SK-N-SH (cell line): ENCODE data around the gene TBXT. TPM values are rescaled to one million over a fixed set of nuclear protein-coding genes. Genes with fewer than 3 reads are reported as not detected.

Source experiments
- CTCF ChIA-PET: fragments of 300-600, 350-600 bp; formaldehyde crosslinking; extraction: SDS; loops from one replicate; lab custom pipeline; 2021; lab: Yijun Ruan, JAX
- POLR2A ChIA-PET: fragments of 350-600 bp; sonication (Branson Sonifier 250); formaldehyde crosslinking; extraction: SDS; loops from one replicate; lab custom pipeline; 2020; ENCODE audit warnings: antibody characterized with exemption, inconsistent platforms; lab: Yijun Ruan, JAX
- DNase-seq: peaks from one replicate; pipeline ENCODE4 v3.0.0; 2012
- H2AFZ ChIP-seq: fragments of 200-600 bp; sonication (generic); 2 replicates; pipeline ENCODE4 v1.8.1; 2016; ENCODE audit warnings: antibody characterized with exemption, mild to moderate bottlenecking, low read depth
- H3F3A ChIP-seq: fragments of 200-600 bp; sonication (generic); replicated peaks from 2 replicates; pipeline ENCODE3; 2016; ENCODE audit warnings: antibody characterized with exemption, mild to moderate bottlenecking; ENCODE audit not compliant: insufficient read depth
- H3K27ac ChIP-seq, 2 experiments: fragments of 200-500 bp in 1 of 2; fragments of 200-600 bp in 1 of 2; sonication (Bioruptor generic) in 1 of 2; sonication (generic), shearing (Covaris generic) in 1 of 2; 2 replicates each; pipeline versions ENCODE4 v1.5.1 to v1.6.1; 2014 to 2016; ENCODE audit warnings: low read depth in 2 of 2, inconsistent platforms in 1 of 2, low read length in 1 of 2, mild to moderate bottlenecking in 1 of 2, mixed read lengths in 1 of 2
- H3K27me3 ChIP-seq: fragments of 200-600 bp; sonication (generic), shearing (Covaris generic); 2 replicates; pipeline ENCODE4 v1.6.1; 2016; ENCODE audit warnings: mixed run types; ENCODE audit not compliant: insufficient read depth
- H3K36me3 ChIP-seq, 2 experiments: fragments of 200-500 bp in 1 of 2; fragments of 200-600 bp in 1 of 2; sonication (Bioruptor generic) in 1 of 2; sonication (generic) in 1 of 2; replicated peaks in 1 of 2; 2 replicates each; pipeline versions ENCODE3 to v1.5.1; 2014 to 2016; ENCODE audit warnings: low read length in 1 of 2, mild to moderate bottlenecking in 1 of 2; ENCODE audit not compliant: insufficient read depth in 2 of 2, control insufficient read depth in 1 of 2
- H3K4me1 ChIP-seq, 2 experiments: fragments of 200-500 bp in 1 of 2; fragments of 200-600 bp in 1 of 2; sonication (Bioruptor generic) in 1 of 2; sonication (generic), shearing (Covaris generic) in 1 of 2; 2 replicates each; pipeline versions ENCODE4 v1.5.1 to v1.6.1; 2014 to 2016; ENCODE audit warnings: low read depth in 1 of 2, low read length in 1 of 2, mixed run types in 1 of 2; ENCODE audit not compliant: insufficient read depth in 2 of 2, control insufficient read depth in 1 of 2
- H3K4me2 ChIP-seq: fragments of 200-600 bp; sonication (generic), shearing (Covaris generic); 2 replicates; pipeline ENCODE4 v1.6.1; 2017; ENCODE audit warnings: mixed run types
- H3K4me3 ChIP-seq, 2 experiments: fragments of 200-500 bp in 1 of 2; fragments of 200-600 bp in 1 of 2; sonication (Bioruptor generic) in 1 of 2; sonication (generic), shearing (Covaris generic) in 1 of 2; 2 replicates each; pipeline versions ENCODE4 v1.5.1 to v1.8.1; 2014 to 2016; ENCODE audit warnings: low read depth in 2 of 2, inconsistent platforms in 1 of 2, low read length in 1 of 2, mild to moderate bottlenecking in 1 of 2, mixed read lengths in 1 of 2, moderate library complexity in 1 of 2
- H3K79me2 ChIP-seq: fragments of 200-600 bp; sonication (generic); 2 replicates; pipeline ENCODE4 v1.8.1; 2017; ENCODE audit warnings: mild to moderate bottlenecking; ENCODE audit not compliant: insufficient read depth
- H3K9ac ChIP-seq: fragments of 200-600 bp; sonication (generic); 2 replicates; pipeline ENCODE4 v1.6.1; 2017; ENCODE audit warnings: mixed run types
- H3K9me2 ChIP-seq: fragments of 200-600 bp; sonication (generic); 2 replicates; pipeline ENCODE4 v1.6.1; 2017; ENCODE audit warnings: mixed run types
- H3K9me3 ChIP-seq: fragments of 200-600 bp; sonication (generic); 2 replicates; pipeline ENCODE4 v1.6.1; 2017; ENCODE audit warnings: mixed run types, mild to moderate bottlenecking, moderate library complexity
- H4K20me1 ChIP-seq: fragments of 200-600 bp; sonication (generic); 2 replicates; pipeline ENCODE4 v1.6.1; 2017; ENCODE audit warnings: mild to moderate bottlenecking, mixed run types; ENCODE audit not compliant: insufficient read depth
- CHD2 ChIP-seq: fragments of 150-350 bp; IDR thresholded peaks from 2 replicates; pipeline ENCODE4 v1.6.1; 2018; ENCODE audit warnings: low read length; ENCODE audit not compliant: partially characterized antibody
- ELF1 ChIP-seq: IDR thresholded peaks from 2 replicates; pipeline ENCODE4 v1.4.0; 2012
- EP300 ChIP-seq, 2 experiments: IDR thresholded peaks; 2 replicates each; pipeline versions ENCODE4 v1.4.0 to v1.6.1; 2012; ENCODE audit warnings: borderline replicate concordance in 1 of 2, low read depth in 1 of 2, low read length in 1 of 2
- EZH2phosphoT487 ChIP-seq: fragments of 200-600 bp; sonication (generic); IDR thresholded peaks from 2 replicates; pipeline ENCODE4 v1.6.1; 2017; ENCODE audit warnings: low read depth, mixed run types, mild to moderate bottlenecking, antibody characterized with exemption, moderate library complexity, borderline replicate concordance
- FOXM1 ChIP-seq: IDR thresholded peaks from 2 replicates; pipeline ENCODE4 v1.4.0; 2012; ENCODE audit warnings: low read depth, mild to moderate bottlenecking
- GATA2 ChIP-seq: sonication (generic); formaldehyde crosslinking; IDR thresholded peaks from 2 replicates; pipeline ENCODE4 v1.5.0; 2020; ENCODE audit warnings: mild to moderate bottlenecking, missing genetic modification reagents
- IRF3 ChIP-seq: fragments of 150-350 bp; IDR thresholded peaks from 2 replicates; pipeline ENCODE4 v1.6.1; 2016; ENCODE audit warnings: mild to moderate bottlenecking, low read depth, low read length
- MXI1 ChIP-seq: IDR thresholded peaks from 2 replicates; pipeline ENCODE4 v1.6.1; 2012; ENCODE audit warnings: mild to moderate bottlenecking, low read depth, low read length, improper control_type of control experiment
- NFIC ChIP-seq: IDR thresholded peaks from 2 replicates; pipeline ENCODE4 v1.4.0; 2012; ENCODE audit warnings: borderline replicate concordance
- PBX3 ChIP-seq: IDR thresholded peaks from 2 replicates; pipeline ENCODE4; 2012
- RCOR1 ChIP-seq: fragments of 150-350 bp; IDR thresholded peaks from 2 replicates; pipeline ENCODE4 v1.6.1; 2017; ENCODE audit warnings: antibody characterized with exemption, low read length
- RFX5 ChIP-seq: IDR thresholded peaks from 2 replicates; pipeline ENCODE4 v1.6.1; 2012; ENCODE audit warnings: mild to moderate bottlenecking, improper control_type of control experiment, low read length
- RXRA ChIP-seq: IDR thresholded peaks from 2 replicates; pipeline ENCODE4 v1.4.0; 2012; ENCODE audit warnings: low read depth, mild to moderate bottlenecking, borderline replicate concordance
- SIN3A ChIP-seq: IDR thresholded peaks from 2 replicates; pipeline ENCODE4 v1.6.1; 2012; ENCODE audit warnings: low read depth, mild to moderate bottlenecking, low read length, moderate library complexity, borderline replicate concordance
- TEAD4 ChIP-seq: IDR thresholded peaks from 2 replicates; pipeline ENCODE4 v1.4.0; 2012; ENCODE audit warnings: mild to moderate bottlenecking, borderline replicate concordance; ENCODE audit not compliant: insufficient read depth
- WGBS: methylation state at CpG from one replicate; pipeline ENCODE4 v1.1.6; 2017; ENCODE audit warnings: low lambda C conversion rate; 5-methylcytosine and 5-hydroxymethylcytosine counted together
- polyA plus RNA-seq, 3 experiments: library from polyadenylated mRNA; depleted of rRNA; stranded (reverse); fragments of >200 nt; gene quantifications; 2 replicates each; pipeline ENCODE4 v1.2.3, GENCODE V29; 2012
- TF ChIP-seq, protein P1 (sequence below): fragments of 150-350 bp; IDR thresholded peaks from 2 replicates; pipeline ENCODE4 v1.6.1; 2017; ENCODE audit warnings: antibody characterized with exemption, low read length, low read depth, borderline replicate concordance
- TF ChIP-seq, protein P2 (sequence below): IDR thresholded peaks from 2 replicates; pipeline ENCODE4 v1.4.0; 2012; ENCODE audit warnings: low read depth
- TF ChIP-seq, protein P3 (sequence below): IDR thresholded peaks from 2 replicates; pipeline ENCODE4 v1.4.0; 2012; ENCODE audit warnings: low read depth, borderline replicate concordance
- TF ChIP-seq, protein P4 (sequence below): fragments of 200-600 bp; sonication (generic); IDR thresholded peaks from 2 replicates; pipeline ENCODE4 v1.6.1; 2017; ENCODE audit warnings: antibody characterized with exemption, mild to moderate bottlenecking, moderate library complexity
- TF ChIP-seq, protein P5 (sequence below): IDR thresholded peaks from 2 replicates; pipeline ENCODE4 v1.4.0; 2012; ENCODE audit warnings: low read depth, borderline replicate concordance

TBXT gene
- polyA plus RNA-seq, 1 of the 3 experiments (the other 2 are of a cell fraction), result not detected

DNA sequence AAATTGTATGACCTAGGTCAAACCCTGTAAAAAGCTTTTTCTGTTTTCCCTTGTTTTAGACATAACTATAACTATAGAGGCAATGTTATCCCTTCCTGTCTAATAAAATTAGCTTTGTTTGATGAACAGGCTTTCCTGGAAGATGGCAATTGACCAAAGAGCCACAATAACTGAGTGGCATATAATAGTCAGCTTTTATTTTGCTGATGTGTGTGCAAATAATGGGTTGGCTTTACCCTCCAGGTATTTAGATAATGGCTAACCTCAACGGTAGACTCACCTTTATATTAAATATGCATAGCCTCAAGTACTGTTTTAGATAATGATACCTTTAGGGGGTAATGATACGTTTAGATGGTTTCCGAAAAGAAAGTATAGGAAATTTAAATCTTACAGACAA lies 15.0 kb downstream of the TBXT start:
- H3K36me3 ChIP-seq, result no peaks in the 10 kb centered on the region
- no peaks in the 10 kb centered on the region; the same call in 1 of the 2 replicates for H3K27me3 ChIP-seq
- no peaks in the 10 kb centered on the region for H4K20me1 ChIP-seq
- H3F3A ChIP-seq, result no peaks in the 10 kb centered on the region
- DNase-seq, result no peak
- H3K9me3 ChIP-seq, result no peaks in the 10 kb centered on the region
- H3K4me3 ChIP-seq, result no peak overlapping the region
- H3K4me1 ChIP-seq, result no peaks in the 10 kb centered on the region
- H3K9ac ChIP-seq, result no peak overlapping the region
- no peak overlapping the region for H3K27ac ChIP-seq
- no peak for TF ChIP-seq RXRA
- TF ChIP-seq ELF1, result no peak
- TF ChIP-seq, protein P1, sequence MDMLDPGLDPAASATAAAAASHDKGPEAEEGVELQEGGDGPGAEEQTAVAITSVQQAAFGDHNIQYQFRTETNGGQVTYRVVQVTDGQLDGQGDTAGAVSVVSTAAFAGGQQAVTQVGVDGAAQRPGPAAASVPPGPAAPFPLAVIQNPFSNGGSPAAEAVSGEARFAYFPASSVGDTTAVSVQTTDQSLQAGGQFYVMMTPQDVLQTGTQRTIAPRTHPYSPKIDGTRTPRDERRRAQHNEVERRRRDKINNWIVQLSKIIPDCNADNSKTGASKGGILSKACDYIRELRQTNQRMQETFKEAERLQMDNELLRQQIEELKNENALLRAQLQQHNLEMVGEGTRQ, result no peak
- TF ChIP-seq SIN3A, result no peak
- TF ChIP-seq CHD2, result no peak
- no peak for TF ChIP-seq RFX5
- TF ChIP-seq NFIC, result no peak
- TF ChIP-seq RCOR1, result no peak
- TF ChIP-seq IRF3, result no peak
- TF ChIP-seq, protein P2, sequence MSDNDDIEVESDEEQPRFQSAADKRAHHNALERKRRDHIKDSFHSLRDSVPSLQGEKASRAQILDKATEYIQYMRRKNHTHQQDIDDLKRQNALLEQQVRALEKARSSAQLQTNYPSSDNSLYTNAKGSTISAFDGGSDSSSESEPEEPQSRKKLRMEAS, result no peak
- TF ChIP-seq PBX3, result no peak
- TF ChIP-seq TEAD4, result no peak
- TF ChIP-seq FOXM1, result no peak
- no peak for TF ChIP-seq EP300 (IDR thresholded peaks at IDR 0.05; ENCODE audit: borderline replicate concordance in 1 of 2, low read depth in 1 of 2, low read length in 1 of 2)
- no peak for TF ChIP-seq GATA2 (CRISPR knock-in tag)
- no peak for TF ChIP-seq MXI1
- TF ChIP-seq, protein P3, sequence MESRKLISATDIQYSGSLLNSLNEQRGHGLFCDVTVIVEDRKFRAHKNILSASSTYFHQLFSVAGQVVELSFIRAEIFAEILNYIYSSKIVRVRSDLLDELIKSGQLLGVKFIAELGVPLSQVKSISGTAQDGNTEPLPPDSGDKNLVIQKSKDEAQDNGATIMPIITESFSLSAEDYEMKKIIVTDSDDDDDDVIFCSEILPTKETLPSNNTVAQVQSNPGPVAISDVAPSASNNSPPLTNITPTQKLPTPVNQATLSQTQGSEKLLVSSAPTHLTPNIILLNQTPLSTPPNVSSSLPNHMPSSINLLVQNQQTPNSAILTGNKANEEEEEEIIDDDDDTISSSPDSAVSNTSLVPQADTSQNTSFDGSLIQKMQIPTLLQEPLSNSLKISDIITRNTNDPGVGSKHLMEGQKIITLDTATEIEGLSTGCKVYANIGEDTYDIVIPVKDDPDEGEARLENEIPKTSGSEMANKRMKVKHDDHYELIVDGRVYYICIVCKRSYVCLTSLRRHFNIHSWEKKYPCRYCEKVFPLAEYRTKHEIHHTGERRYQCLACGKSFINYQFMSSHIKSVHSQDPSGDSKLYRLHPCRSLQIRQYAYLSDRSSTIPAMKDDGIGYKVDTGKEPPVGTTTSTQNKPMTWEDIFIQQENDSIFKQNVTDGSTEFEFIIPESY, result no peak
- TF ChIP-seq, protein P4, sequence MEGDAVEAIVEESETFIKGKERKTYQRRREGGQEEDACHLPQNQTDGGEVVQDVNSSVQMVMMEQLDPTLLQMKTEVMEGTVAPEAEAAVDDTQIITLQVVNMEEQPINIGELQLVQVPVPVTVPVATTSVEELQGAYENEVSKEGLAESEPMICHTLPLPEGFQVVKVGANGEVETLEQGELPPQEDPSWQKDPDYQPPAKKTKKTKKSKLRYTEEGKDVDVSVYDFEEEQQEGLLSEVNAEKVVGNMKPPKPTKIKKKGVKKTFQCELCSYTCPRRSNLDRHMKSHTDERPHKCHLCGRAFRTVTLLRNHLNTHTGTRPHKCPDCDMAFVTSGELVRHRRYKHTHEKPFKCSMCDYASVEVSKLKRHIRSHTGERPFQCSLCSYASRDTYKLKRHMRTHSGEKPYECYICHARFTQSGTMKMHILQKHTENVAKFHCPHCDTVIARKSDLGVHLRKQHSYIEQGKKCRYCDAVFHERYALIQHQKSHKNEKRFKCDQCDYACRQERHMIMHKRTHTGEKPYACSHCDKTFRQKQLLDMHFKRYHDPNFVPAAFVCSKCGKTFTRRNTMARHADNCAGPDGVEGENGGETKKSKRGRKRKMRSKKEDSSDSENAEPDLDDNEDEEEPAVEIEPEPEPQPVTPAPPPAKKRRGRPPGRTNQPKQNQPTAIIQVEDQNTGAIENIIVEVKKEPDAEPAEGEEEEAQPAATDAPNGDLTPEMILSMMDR, result no peak
- TF ChIP-seq EZH2phosphoT487, result no peak
- TF ChIP-seq, protein P5, sequence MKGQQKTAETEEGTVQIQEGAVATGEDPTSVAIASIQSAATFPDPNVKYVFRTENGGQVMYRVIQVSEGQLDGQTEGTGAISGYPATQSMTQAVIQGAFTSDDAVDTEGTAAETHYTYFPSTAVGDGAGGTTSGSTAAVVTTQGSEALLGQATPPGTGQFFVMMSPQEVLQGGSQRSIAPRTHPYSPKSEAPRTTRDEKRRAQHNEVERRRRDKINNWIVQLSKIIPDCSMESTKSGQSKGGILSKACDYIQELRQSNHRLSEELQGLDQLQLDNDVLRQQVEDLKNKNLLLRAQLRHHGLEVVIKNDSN, result no peak
- TF ChIP-seq, all 33 proteins: peak for 0
- Histone ChIP-seq H2AFZ (no peak overlapping the region), H3K4me2 (no peak overlapping the region), H3K9me2 (no peaks in the 10 kb centered on the region), H3K79me2 (no peaks in the 10 kb centered on the region)
- ChIA-PET CTCF (no interaction called here), POLR2A (no interaction called here)
- WGBS, result 6% methylated on average over 3 of the region's 3 CpGs
